HEK293 (cell line): ENCODE results near the gene SLPI.

Experiments
- GLIS1 ChIP-seq: fragments of 450-650 bp; formaldehyde crosslinking; IDR thresholded peaks from 2 replicates; pipeline ENCODE4 v1.5.1; 2016; ENCODE audit warnings: missing biosample characterization, missing genetic modification characterization
- ZNF121 ChIP-seq: fragments of 450-650 bp; formaldehyde crosslinking; IDR thresholded peaks from 2 replicates; pipeline ENCODE4 v1.5.1; 2016; ENCODE audit warnings: missing biosample characterization, missing genetic modification characterization
- ZNF138 ChIP-seq: fragments of 450-650 bp; formaldehyde crosslinking; IDR thresholded peaks from 2 replicates; pipeline ENCODE4 v1.5.1; 2016; ENCODE audit warnings: missing biosample characterization, missing genetic modification characterization, borderline replicate concordance
- ZNF292 ChIP-seq: fragments of 450-650 bp; formaldehyde crosslinking; IDR thresholded peaks from 2 replicates; pipeline ENCODE4 v1.5.1; 2016; ENCODE audit warnings: low read depth, missing biosample characterization, missing genetic modification characterization, borderline replicate concordance
- ZNF530 ChIP-seq: fragments of 450-650 bp; formaldehyde crosslinking; IDR thresholded peaks from 2 replicates; pipeline ENCODE4 v1.5.1; 2016; ENCODE audit warnings: low read depth, missing biosample characterization, missing genetic modification characterization
- ZNF571 ChIP-seq: fragments of 450-650 bp; formaldehyde crosslinking; IDR thresholded peaks from 2 replicates; pipeline ENCODE4 v1.5.0; 2017; ENCODE audit warnings: missing biosample characterization, missing genetic modification characterization
- ZNF777 ChIP-seq: fragments of 450-650 bp; formaldehyde crosslinking; IDR thresholded peaks from 2 replicates; pipeline ENCODE4 v1.5.1; 2017; ENCODE audit warnings: missing biosample characterization, missing genetic modification characterization, borderline replicate concordance
- TF ChIP-seq, protein P1 (sequence below): fragments of 450-650 bp; formaldehyde crosslinking; IDR thresholded peaks from 2 replicates; pipeline ENCODE4 v1.5.1; 2017; ENCODE audit warnings: missing biosample characterization, mild to moderate bottlenecking, missing genetic modification characterization, moderate library complexity
- TF ChIP-seq, protein P2 (sequence below): fragments of 450-650 bp; IDR thresholded peaks from 2 replicates; pipeline ENCODE4 v1.5.1; 2018; ENCODE audit warnings: missing biosample characterization, missing genetic modification characterization

The SLPI gene

DNA sequence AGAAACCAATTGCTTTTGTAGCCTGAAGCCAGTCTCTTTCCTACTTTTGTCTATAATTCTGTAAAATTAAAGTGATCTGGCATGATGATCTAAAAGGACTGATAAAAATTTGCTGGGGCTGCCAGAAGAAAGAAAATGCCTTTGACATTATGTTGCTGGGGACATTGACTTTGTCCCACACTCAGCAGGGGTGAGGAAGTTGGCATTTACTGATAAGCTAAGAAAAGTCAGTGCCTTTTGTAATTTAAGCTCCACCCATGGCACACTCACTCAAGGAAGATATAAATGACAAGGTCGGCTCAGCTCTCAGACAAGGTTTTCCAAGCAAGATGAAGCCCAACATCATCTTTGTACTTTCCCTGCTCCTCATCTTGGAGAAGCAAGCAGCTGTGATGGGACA lies 47.6 kb downstream of the SLPI start, which contains the start of gene SEMG1 (continued):
- TF ChIP-seq ZNF777 (tag by site-specific recombination) (no peak), ZNF138 (no peak), ZNF530 (tag by site-specific recombination) (no peak), ZNF292 (tag by site-specific recombination) (no peak), ZNF571 (tag by site-specific recombination) (no peak), ZNF121 (no peak), GLIS1 (tag by site-specific recombination) (no peak)
- TF ChIP-seq, protein P1, sequence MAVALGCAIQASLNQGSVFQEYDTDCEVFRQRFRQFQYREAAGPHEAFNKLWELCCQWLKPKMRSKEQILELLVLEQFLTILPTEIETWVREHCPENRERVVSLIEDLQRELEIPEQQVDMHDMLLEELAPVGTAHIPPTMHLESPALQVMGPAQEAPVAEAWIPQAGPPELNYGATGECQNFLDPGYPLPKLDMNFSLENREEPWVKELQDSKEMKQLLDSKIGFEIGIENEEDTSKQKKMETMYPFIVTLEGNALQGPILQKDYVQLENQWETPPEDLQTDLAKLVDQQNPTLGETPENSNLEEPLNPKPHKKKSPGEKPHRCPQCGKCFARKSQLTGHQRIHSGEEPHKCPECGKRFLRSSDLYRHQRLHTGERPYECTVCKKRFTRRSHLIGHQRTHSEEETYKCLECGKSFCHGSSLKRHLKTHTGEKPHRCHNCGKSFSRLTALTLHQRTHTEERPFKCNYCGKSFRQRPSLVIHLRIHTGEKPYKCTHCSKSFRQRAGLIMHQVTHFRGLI (tag by site-specific recombination): no peak
- TF ChIP-seq, protein P2, sequence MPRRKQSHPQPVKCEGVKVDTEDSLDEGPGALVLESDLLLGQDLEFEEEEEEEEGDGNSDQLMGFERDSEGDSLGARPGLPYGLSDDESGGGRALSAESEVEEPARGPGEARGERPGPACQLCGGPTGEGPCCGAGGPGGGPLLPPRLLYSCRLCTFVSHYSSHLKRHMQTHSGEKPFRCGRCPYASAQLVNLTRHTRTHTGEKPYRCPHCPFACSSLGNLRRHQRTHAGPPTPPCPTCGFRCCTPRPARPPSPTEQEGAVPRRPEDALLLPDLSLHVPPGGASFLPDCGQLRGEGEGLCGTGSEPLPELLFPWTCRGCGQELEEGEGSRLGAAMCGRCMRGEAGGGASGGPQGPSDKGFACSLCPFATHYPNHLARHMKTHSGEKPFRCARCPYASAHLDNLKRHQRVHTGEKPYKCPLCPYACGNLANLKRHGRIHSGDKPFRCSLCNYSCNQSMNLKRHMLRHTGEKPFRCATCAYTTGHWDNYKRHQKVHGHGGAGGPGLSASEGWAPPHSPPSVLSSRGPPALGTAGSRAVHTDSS (tag by site-specific recombination): no peak
